ENCODE results near the gene NOS1. TPM values are rescaled to one million over a fixed set of nuclear protein-coding genes. Genes with fewer than 3 reads are reported as not detected.

Gene NOS1
- total RNA-seq, 1 donor from 2014 or later = 0.21 TPM

DNA sequence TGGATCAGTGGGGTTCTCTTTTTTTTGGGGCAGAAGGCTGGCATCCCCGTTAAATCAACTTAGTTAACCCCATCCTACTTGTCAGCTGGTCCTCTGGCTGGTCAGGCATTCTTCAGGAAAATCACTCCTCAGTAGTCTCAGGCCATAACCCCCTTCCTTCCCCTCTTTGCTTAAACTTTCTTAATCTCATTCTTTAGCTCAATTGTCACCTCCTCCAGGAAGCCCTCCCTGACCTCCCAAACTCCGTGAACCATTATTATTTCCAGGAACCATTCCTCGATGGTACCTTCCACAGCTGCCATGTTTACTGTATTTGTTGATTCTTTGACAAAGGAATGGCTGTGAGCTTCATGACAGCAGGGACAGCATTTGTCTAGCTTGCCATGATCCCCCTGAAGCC lies 98.7 kb downstream of the NOS1 start:
- no peak overlapping the region for H3K4me3 ChIP-seq
- no peak for DNase-seq (ENCODE audit: low spot score in 2 of 2)
- no peaks in the 10 kb centered on the region for H3K27me3 ChIP-seq
- TF ChIP-seq, protein P1, sequence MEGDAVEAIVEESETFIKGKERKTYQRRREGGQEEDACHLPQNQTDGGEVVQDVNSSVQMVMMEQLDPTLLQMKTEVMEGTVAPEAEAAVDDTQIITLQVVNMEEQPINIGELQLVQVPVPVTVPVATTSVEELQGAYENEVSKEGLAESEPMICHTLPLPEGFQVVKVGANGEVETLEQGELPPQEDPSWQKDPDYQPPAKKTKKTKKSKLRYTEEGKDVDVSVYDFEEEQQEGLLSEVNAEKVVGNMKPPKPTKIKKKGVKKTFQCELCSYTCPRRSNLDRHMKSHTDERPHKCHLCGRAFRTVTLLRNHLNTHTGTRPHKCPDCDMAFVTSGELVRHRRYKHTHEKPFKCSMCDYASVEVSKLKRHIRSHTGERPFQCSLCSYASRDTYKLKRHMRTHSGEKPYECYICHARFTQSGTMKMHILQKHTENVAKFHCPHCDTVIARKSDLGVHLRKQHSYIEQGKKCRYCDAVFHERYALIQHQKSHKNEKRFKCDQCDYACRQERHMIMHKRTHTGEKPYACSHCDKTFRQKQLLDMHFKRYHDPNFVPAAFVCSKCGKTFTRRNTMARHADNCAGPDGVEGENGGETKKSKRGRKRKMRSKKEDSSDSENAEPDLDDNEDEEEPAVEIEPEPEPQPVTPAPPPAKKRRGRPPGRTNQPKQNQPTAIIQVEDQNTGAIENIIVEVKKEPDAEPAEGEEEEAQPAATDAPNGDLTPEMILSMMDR (IDR thresholded peaks at IDR 0.05) = no peak
- intact Hi-C loops (cut with DNase I) = no loop called here
- H3K27ac ChIP-seq = no peak overlapping the region
- H3K9me3 ChIP-seq = no peaks in the 10 kb centered on the region
- H3K4me1 ChIP-seq = no peaks in the 10 kb centered on the region
- no peaks in the 10 kb centered on the region for H3K36me3 ChIP-seq

DNA sequence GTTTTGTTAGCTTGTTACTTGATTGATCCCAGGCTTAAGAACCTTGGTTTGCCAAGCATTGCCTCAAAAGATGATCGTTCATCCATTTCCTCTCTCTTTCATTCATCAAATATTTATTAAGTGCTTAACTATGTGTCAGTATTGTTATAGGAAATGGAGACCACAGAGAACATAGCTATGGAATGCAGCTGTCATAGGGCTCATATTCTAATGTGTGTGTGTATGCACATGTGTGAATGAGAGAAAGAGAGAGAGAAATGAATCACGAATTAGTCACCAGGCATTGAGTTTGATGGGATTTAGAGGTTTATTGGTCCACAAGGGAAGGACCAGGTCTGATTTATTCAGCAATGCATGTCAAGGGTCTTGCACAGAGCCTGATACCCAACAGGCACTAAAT lies 100.2 kb downstream of the NOS1 start:
- Histone ChIP-seq H3K9me3 (no peaks in the 10 kb centered on the region), H3K4me3 (no peak overlapping the region), H3K27me3 (no peaks in the 10 kb centered on the region), H3K4me1 (no peaks in the 10 kb centered on the region), H3K36me3 (no peaks in the 10 kb centered on the region), H3K27ac (no peak overlapping the region)
- TF ChIP-seq, protein P1 (IDR thresholded peaks at IDR 0.05) = no peak
- intact Hi-C loops (cut with DNase I) = no loop called here
- DNase-seq (ENCODE audit: low spot score in 2 of 2) = no peak

DNA sequence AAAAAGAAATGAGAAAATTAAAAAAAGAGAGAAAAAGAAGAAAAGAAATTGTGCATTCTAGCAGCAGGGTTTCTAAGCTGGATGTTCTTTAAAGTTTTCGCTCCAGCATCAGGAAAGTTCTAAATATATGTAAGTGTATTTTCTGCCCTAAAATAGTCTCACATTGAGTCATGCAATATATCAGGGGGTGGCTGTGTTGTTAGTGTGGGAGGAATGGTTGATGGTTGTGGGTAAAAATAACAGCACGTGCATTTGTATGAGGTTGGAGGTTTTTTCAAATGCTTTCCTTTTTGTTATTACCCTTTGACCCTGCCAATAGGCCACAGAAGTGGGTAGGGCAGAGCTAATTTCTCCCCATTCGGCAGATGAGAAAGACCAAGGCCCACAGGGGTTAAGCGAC lies 106.0 kb downstream of the NOS1 start:
- Histone ChIP-seq H3K36me3 (no peaks in the 10 kb centered on the region), H3K27me3 (no peaks in the 10 kb centered on the region), H3K4me3 (no peak overlapping the region), H3K4me1 (no peaks in the 10 kb centered on the region), H3K27ac (no peak overlapping the region), H3K9me3 (no peaks in the 10 kb centered on the region)
- intact Hi-C loops (cut with DNase I) = no loop called here
- TF ChIP-seq, protein P1 (IDR thresholded peaks at IDR 0.05) = no peak
- no peak for DNase-seq (ENCODE audit: low spot score in 2 of 2)

DNA sequence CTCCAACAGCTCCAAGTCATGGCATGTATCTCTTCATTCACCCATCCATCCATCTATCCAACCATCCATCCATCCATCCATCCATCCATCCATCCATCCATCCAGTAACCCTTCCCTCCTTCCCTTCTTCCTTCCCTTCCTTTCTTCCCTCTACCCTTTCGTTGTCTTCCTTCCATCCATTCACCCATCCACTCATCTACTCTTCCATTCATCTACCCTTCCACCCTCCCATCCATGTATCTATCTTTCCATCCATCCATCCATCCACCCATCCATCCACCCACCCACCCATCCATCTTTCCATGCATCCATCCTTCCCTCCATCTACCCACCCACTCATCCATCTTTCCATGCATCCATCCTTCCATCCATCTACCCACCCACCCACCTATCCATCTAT lies 117.9 kb downstream of the NOS1 start:
- H3K4me1 ChIP-seq = no peaks in the 10 kb centered on the region
- DNase-seq (ENCODE audit: low spot score in 2 of 2) = no peak
- TF ChIP-seq, protein P1 (IDR thresholded peaks at IDR 0.05) = no peak
- H3K4me3 ChIP-seq = no peak overlapping the region
- H3K27me3 ChIP-seq = no peaks in the 10 kb centered on the region
- H3K9me3 ChIP-seq = no peaks in the 10 kb centered on the region
- no peak overlapping the region for H3K27ac ChIP-seq
- intact Hi-C loops (cut with DNase I) = no loop called here
- H3K36me3 ChIP-seq = no peaks in the 10 kb centered on the region

DNA sequence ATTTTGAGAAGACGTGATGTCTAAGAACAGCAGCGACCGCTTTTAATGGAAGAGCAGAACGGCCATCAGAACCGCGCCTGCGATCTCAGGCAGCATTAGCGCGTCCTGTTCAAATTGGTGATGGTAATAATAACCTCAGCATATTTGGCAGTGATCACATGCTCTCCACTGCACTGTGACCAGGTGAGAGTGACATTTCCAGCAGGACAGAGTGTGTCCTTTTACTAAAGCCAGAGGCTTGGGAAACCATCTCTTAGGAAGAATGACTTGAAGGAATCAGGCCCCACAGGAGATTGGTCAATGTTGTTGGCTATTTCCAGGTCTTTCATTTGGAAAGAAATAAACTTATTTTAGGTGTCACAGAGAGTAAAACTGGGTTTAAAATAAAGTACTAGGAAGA lies 119.7 kb downstream of the NOS1 start:
- intact Hi-C loops (cut with DNase I) = no loop called here
- Histone ChIP-seq H3K27me3 (no peaks in the 10 kb centered on the region), H3K36me3 (no peaks in the 10 kb centered on the region), H3K27ac (no peak overlapping the region), H3K9me3 (no peaks in the 10 kb centered on the region), H3K4me3 (no peak overlapping the region), H3K4me1 (no peaks in the 10 kb centered on the region)
- TF ChIP-seq, protein P1 (IDR thresholded peaks at IDR 0.05) = no peak
- no peak for DNase-seq (ENCODE audit: low spot score in 2 of 2)

DNA sequence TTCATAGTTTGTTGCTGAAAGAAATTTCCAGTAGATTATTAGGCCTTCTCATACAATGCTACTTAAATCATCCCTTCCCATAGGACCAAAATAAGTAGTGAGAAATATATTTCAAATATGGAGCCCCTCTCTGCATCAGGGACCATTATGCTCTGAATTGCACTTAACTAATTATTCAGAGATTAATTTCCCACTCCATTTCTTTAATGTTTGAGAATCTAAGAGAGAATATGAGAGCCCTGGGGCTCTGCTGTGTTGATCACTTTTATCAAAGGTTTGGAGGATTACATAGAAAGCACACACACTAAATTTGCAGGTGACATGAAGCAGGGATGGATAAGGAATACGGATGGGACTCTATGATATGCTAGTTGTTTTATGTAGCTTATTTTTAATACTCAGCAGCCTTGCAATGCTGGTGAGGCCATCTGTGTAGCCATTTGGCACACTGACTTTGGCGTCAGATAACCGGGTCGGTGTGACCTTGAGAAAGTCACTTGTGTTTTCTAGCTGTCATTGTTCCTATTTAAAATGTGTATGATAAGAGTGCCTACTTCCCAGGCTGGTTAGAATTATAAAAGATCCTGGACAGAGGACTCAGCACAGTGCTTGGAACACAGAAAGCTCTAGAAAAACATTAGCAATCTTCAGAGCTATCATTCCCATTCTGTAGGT lies 121.2 kb downstream of the NOS1 start:
- H3K27me3 ChIP-seq = no peaks in the 10 kb centered on the region
- no peak overlapping the region for H3K27ac ChIP-seq
- no peaks in the 10 kb centered on the region for H3K4me1 ChIP-seq
- TF ChIP-seq, protein P1 (IDR thresholded peaks at IDR 0.05) = no peak
- intact Hi-C loops (cut with DNase I) = no loop called here
- no peak for DNase-seq (ENCODE audit: low spot score in 2 of 2)
- no peak overlapping the region for H3K4me3 ChIP-seq
- no peaks in the 10 kb centered on the region for H3K9me3 ChIP-seq
- H3K36me3 ChIP-seq = no peaks in the 10 kb centered on the region

Data from ascending aorta (tissue), 2 donors.